ENCODE results near the gene ZFC3H1. TPM values are rescaled to one million over a fixed set of nuclear protein-coding genes. Genes with fewer than 3 reads are reported as not detected.

Gene ZFC3H1
- polyA plus RNA-seq, 1 donor (not counting 4 experiments of a cell fraction or from before 2014, with no cell fraction given), result 56.3 TPM

DNA sequence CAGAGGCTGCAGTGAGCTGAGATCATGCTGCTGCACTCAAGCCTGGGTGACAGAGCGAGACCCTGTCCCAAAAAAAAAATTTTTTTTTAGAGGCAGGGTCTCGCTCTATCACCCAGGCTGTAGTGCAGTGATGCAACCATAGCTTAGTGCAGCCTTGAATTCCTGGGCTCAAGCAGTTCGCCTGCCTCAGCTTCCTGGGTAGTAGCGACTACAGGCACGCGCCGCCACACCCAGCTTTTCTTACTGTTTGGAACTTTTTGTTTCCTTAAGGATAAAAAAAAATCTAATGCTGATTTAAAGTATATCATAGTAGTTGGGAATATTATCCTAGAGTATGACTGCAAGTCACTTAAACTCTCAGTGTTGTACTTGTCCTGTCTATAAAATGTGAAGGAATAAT is 29.5 kb upstream of the ZFC3H1 start:
- dilution Hi-C loops (cut with MboI; ENCODE audit: extremely low pct_ligation_motif_present, low sequenced_read_pairs), result no loop called here
- Histone ChIP-seq H3K4me1 (ENCODE audit: control insufficient read depth, extremely low read depth, insufficient read depth, low read length) (peaks cover 31% of the 10 kb centered on the region), H3K9me3 (ENCODE audit: control insufficient read depth, low read depth, low read length) (no peaks in the 10 kb centered on the region), H3K36me3 (ENCODE audit: control insufficient read depth in 2 of 2, extremely low read depth in 1 of 2, insufficient read depth in 2 of 2, low read length in 2 of 2) (peaks cover 0 to 3% of the 10 kb centered on the region in 2 experiments), H3K9me1 (ENCODE audit: control insufficient read depth, extremely low read depth, insufficient read depth, low read length) (no peaks in the 10 kb centered on the region), H2AFZ (ENCODE audit: control insufficient read depth, low read length) (no peak overlapping the region), H3K27me3 (ENCODE audit: control insufficient read depth, extremely low read depth, insufficient read depth, low read length) (no peaks in the 10 kb centered on the region), H3K4me3 (ENCODE audit: control insufficient read depth in 2 of 3, extremely low read depth in 1 of 3, insufficient read depth in 2 of 3, low read depth in 1 of 3, low read length in 3 of 3) (no peak overlapping the region), H3K9ac (ENCODE audit: control insufficient read depth, extremely low read depth, insufficient read depth, low read length) (no peak overlapping the region), H3K79me2 (ENCODE audit: control insufficient read depth, insufficient read depth, low read length) (no peaks in the 10 kb centered on the region), H3K27ac (ENCODE audit: control insufficient read depth, insufficient read depth, low read length) (no peak overlapping the region), H4K20me1 (ENCODE audit: control insufficient read depth, extremely low read depth, insufficient read depth, low read length) (no peaks in the 10 kb centered on the region), H3K4me2 (ENCODE audit: control insufficient read depth, extremely low read depth, insufficient read depth, low read depth, low read length) (no peak overlapping the region)
- no peak for TF ChIP-seq EZH2 (IDR thresholded peaks at IDR 0.05; ENCODE audit: low read length)
- TF ChIP-seq, protein P1, sequence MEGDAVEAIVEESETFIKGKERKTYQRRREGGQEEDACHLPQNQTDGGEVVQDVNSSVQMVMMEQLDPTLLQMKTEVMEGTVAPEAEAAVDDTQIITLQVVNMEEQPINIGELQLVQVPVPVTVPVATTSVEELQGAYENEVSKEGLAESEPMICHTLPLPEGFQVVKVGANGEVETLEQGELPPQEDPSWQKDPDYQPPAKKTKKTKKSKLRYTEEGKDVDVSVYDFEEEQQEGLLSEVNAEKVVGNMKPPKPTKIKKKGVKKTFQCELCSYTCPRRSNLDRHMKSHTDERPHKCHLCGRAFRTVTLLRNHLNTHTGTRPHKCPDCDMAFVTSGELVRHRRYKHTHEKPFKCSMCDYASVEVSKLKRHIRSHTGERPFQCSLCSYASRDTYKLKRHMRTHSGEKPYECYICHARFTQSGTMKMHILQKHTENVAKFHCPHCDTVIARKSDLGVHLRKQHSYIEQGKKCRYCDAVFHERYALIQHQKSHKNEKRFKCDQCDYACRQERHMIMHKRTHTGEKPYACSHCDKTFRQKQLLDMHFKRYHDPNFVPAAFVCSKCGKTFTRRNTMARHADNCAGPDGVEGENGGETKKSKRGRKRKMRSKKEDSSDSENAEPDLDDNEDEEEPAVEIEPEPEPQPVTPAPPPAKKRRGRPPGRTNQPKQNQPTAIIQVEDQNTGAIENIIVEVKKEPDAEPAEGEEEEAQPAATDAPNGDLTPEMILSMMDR (optimal IDR thresholded peaks at IDR 0.05 in 1 of 3, IDR thresholded peaks at IDR 0.05 in 1 of 3, conservative IDR thresholded peaks at IDR 0.05 in 1 of 3; ENCODE audit: extremely low read depth in 1 of 3, insufficient read depth in 2 of 3, low read length in 3 of 3), result no peak
- no peak for FAIRE-seq
- no peak for DNase-seq (ENCODE audit: low read depth, low spot score)

DNA sequence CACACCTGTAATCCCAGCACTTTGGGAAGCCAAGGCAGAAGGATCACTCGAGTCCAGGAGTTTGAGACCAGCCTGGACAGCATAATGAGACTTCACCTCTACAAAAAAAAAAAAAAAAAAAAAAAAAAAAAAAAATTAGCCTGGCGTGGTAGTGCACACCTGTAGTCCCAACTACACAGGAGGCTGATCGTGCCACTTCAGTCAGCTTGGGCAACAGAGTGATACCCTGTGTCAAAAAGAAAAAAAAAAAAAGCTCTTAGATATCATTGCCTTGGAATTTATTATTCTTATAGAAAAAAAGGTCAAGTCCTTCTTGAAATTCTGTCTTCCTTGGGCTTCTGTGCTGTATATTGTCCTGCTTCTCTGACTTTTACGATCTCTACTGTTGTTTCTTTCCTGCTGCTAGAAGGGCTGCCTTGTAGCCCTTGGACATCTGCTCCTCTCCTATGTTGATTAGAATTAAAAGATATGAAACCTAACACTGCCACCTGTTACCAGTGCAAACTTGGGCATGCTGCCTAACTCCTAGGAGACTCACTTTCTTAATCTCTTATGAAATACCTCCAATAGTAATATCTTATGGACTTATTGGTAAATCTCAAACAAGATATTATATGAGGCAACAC is 28.0 kb upstream of the ZFC3H1 start:
- DNase-seq (ENCODE audit: low read depth, low spot score), result no peak
- H3K4me1 ChIP-seq (ENCODE audit: control insufficient read depth, extremely low read depth, insufficient read depth, low read length), result peaks cover 46% of the 10 kb centered on the region
- peaks cover 2% of the 10 kb centered on the region for H3K79me2 ChIP-seq (ENCODE audit: control insufficient read depth, insufficient read depth, low read length)
- FAIRE-seq, result no peak
- no peaks in the 10 kb centered on the region for H3K9me1 ChIP-seq (ENCODE audit: control insufficient read depth, extremely low read depth, insufficient read depth, low read length)
- TF ChIP-seq, protein P1 (optimal IDR thresholded peaks at IDR 0.05 in 1 of 3, IDR thresholded peaks at IDR 0.05 in 1 of 3, conservative IDR thresholded peaks at IDR 0.05 in 1 of 3; ENCODE audit: extremely low read depth in 1 of 3, insufficient read depth in 2 of 3, low read length in 3 of 3), result no peak
- no peak for TF ChIP-seq EZH2 (IDR thresholded peaks at IDR 0.05; ENCODE audit: low read length)
- H2AFZ ChIP-seq (ENCODE audit: control insufficient read depth, low read length), result no peak overlapping the region
- H3K27me3 ChIP-seq (ENCODE audit: control insufficient read depth, extremely low read depth, insufficient read depth, low read length), result no peaks in the 10 kb centered on the region
- H3K27ac ChIP-seq (ENCODE audit: control insufficient read depth, insufficient read depth, low read length), result no peak overlapping the region
- H3K9me3 ChIP-seq (ENCODE audit: control insufficient read depth, low read depth, low read length), result no peaks in the 10 kb centered on the region
- dilution Hi-C loops (cut with MboI; ENCODE audit: extremely low pct_ligation_motif_present, low sequenced_read_pairs), result no loop called here
- no peak overlapping the region for H3K4me2 ChIP-seq (ENCODE audit: control insufficient read depth, extremely low read depth, insufficient read depth, low read depth, low read length)
- no peaks in the 10 kb centered on the region for H3K36me3 ChIP-seq (ENCODE audit: control insufficient read depth in 2 of 2, extremely low read depth in 1 of 2, insufficient read depth in 2 of 2, low read length in 2 of 2)
- H4K20me1 ChIP-seq (ENCODE audit: control insufficient read depth, extremely low read depth, insufficient read depth, low read length), result no peaks in the 10 kb centered on the region
- H3K4me3 ChIP-seq (ENCODE audit: control insufficient read depth in 2 of 3, extremely low read depth in 1 of 3, insufficient read depth in 2 of 3, low read depth in 1 of 3, low read length in 3 of 3), result no peak overlapping the region
- no peak overlapping the region for H3K9ac ChIP-seq (ENCODE audit: control insufficient read depth, extremely low read depth, insufficient read depth, low read length)

All from keratinocyte (primary cell).